H1 (cell line): Measurements from ENCODE around the gene ACSL3. TPM values are rescaled to one million over a fixed set of nuclear protein-coding genes. Genes with fewer than 3 reads are reported as not detected.

Experiments
- ATF2 ChIP-seq: IDR thresholded peaks from 2 replicates; pipeline ENCODE4 v1.6.1; 2012; ENCODE audit warnings: low read length, inconsistent platforms
- CHD1 ChIP-seq: IDR thresholded peaks from 2 replicates; pipeline ENCODE4 v1.6.1; 2012; ENCODE audit warnings: low read depth, low read length, improper control_type of control experiment
- CREB1 ChIP-seq: IDR thresholded peaks from 2 replicates; pipeline ENCODE4 v1.6.1; 2012; ENCODE audit warnings: inconsistent platforms
- POLR2A ChIP-seq, 2 experiments: IDR thresholded peaks; 1 replicate in 1 of 2; 2 replicates in 1 of 2; pipeline ENCODE4 v1.6.1; 2011; ENCODE audit warnings: low read depth in 2 of 2, low read length in 2 of 2, mild to moderate bottlenecking in 2 of 2; ENCODE audit errors: control extremely low read depth in 1 of 2
- polyA plus RNA-seq, 7 experiments: library from polyadenylated mRNA; depleted of rRNA in 3 of 7; stranded (reverse) in 5 of 7; unstranded in 2 of 7; fragments of >200 nt in 5 of 7; fragments of 200-250 nt in 2 of 7; gene quantifications; 1 replicate in 5 of 7; 2 replicates in 1 of 7; 4 replicates in 1 of 7; pipeline versions ENCODE4 v1.2.1 to v1.2.3, GENCODE V29; 2011 to 2013; ENCODE audit warnings: missing spikeins in 2 of 7, mixed read lengths in 2 of 7
- total RNA-seq: library from RNA; stranded (reverse); fragmentation: NEBNext Ultra II Directional; extraction: Animal tissue kit (Norgen Biotek cat#: 25700); gene quantifications from 2 replicates; pipeline ENCODE4 v1.2.1, GENCODE V29; 2021

ACSL3 gene
- total and polyA plus RNA-seq, 2 of the 8 experiments (the other 6 are each of a cell fraction or from before 2014, with no cell fraction given): 37.5 to 98.1 TPM

- no peak for TF ChIP-seq CREB1
- no peak for TF ChIP-seq POLR2A (IDR thresholded peaks at IDR 0.05; ENCODE audit: control extremely low read depth in 1 of 2, low read depth in 2 of 2, low read length in 2 of 2)
- TF ChIP-seq CHD1: no peak
- TF ChIP-seq ATF2: no peak
Observed at GRCh38 chr2:222927600-222927999, 66.8 kb downstream of the ACSL3 start (continued).
